ENCODE measurements around the gene HERC6. TPM values are rescaled to one million over a fixed set of nuclear protein-coding genes. Genes with fewer than 3 reads are reported as not detected.
"Not testable (repeated sequence)": the region's sequence is repeated elsewhere in the genome, so short reads cannot be mapped to it uniquely, and the experiment has no call there.

HERC6 gene
- polyA plus RNA-seq, 2 of the 4 experiments (the other 2 are of a cell fraction): 2.8 to 7.0 TPM

GRCh38 chr4:88360791-88361190 lies 17.9 kb upstream of the HERC6 start (continued):
- TF ChIP-seq RNF2 (IDR thresholded peaks at IDR 0.05; ENCODE audit: borderline replicate concordance, low read depth): no peak

GRCh38 chr4:88361217-88361773 lies 17.4 kb upstream of the HERC6 start:
- H3K27ac ChIP-seq; H3K4me1 ChIP-seq; H3K9me3 ChIP-seq; FAIRE-seq; DNase-seq (ENCODE audit: low read depth in 1 of 2, low spot score in 1 of 2); H3K4me2 ChIP-seq; H3K4me3 ChIP-seq; ATAC-seq; POLR2A ChIA-PET: not testable (repeated sequence)
- WGBS (ENCODE audit: missing lambda C conversion rate): 77% methylated on average over 18 of the region's 18 CpGs
- CTCF ChIA-PET: interaction anchor here (0.8 kb wide), 1 partner anchor 17 kb away, joined by 3 read pairs; the partner anchor contains the start of gene HERC6

- POLR2A ChIA-PET: no interaction called here
These were observed 12.2 kb upstream of the HERC6 start for GRCh38 chr4:88366460-88366859.

GRCh38 chr4:88367826-88368225 lies 10.8 kb upstream of the HERC6 start:
- ATAC-seq (no peak), FAIRE-seq (no peak), DNase-seq (ENCODE audit: low read depth in 1 of 2, low spot score in 1 of 2) (no peak)
- ChIA-PET CTCF (interaction anchor here (1.1 to 1.5 kb wide), 2 partner anchors 148 to 335 kb away, joined by 3 to 4 read pairs; no protein-coding TSS in a partner anchor), POLR2A (no interaction called here)
- Histone ChIP-seq H3K4me1 (no peaks in the 10 kb centered on the region), H3K27ac (no peak overlapping the region), H3K4me2 (no peak overlapping the region), H3K9me3 (no peaks in the 10 kb centered on the region), H3K4me3 (no peak overlapping the region)
- WGBS (ENCODE audit: missing lambda C conversion rate): 76% methylated on average over 5 of the region's 5 CpGs
- TF ChIP-seq ZNF302 (CRISPR knock-in tag; IDR thresholded peaks at IDR 0.05): no peak
- no peak for TF ChIP-seq JUNB (IDR thresholded peaks at IDR 0.05)
- no peak for TF ChIP-seq CHD4 (IDR thresholded peaks at IDR 0.05; ENCODE audit: borderline replicate concordance)
- TF ChIP-seq CHD2 (IDR thresholded peaks at IDR 0.05; ENCODE audit: low read length, partially characterized antibody): no peak
- no peak for TF ChIP-seq CBX8 (IDR thresholded peaks at IDR 0.05)
- no peak for TF ChIP-seq PBX3 (IDR thresholded peaks at IDR 0.05)
- TF ChIP-seq FOXS1 (CRISPR knock-in tag; IDR thresholded peaks at IDR 0.05): no peak
- TF ChIP-seq SMC3 (IDR thresholded peaks at IDR 0.05): no peak
- no peak for TF ChIP-seq NFE2L2 (conservative IDR thresholded peaks at IDR 0.05; ENCODE audit: low read length)
- no peak for TF ChIP-seq EHF (CRISPR knock-in tag; IDR thresholded peaks at IDR 0.05)
- TF ChIP-seq EP300 (IDR thresholded peaks at IDR 0.05): no peak
- TF ChIP-seq HEYL (CRISPR knock-in tag; IDR thresholded peaks at IDR 0.05): no peak
- TF ChIP-seq MYC (IDR thresholded peaks at IDR 0.05; ENCODE audit: borderline replicate concordance, low read length): no peak
- no peak for TF ChIP-seq CTCF (IDR thresholded peaks at IDR 0.05)
- TF ChIP-seq EHMT2 (IDR thresholded peaks at IDR 0.05; ENCODE audit: low read depth): no peak
- TF ChIP-seq HES2 (IDR thresholded peaks at IDR 0.05): no peak
- no peak for TF ChIP-seq RAD21 (conservative IDR thresholded peaks at IDR 0.05 in 1 of 2, IDR thresholded peaks at IDR 0.05 in 1 of 2)
- TF ChIP-seq NR3C1 (IDR thresholded peaks at IDR 0.05): no peak
- no peak for TF ChIP-seq RFX5 (IDR thresholded peaks at IDR 0.05)
- TF ChIP-seq RNF2 (IDR thresholded peaks at IDR 0.05; ENCODE audit: borderline replicate concordance, low read depth): no peak

More at GRCh38 chr4:88366460-88366859, 12.2 kb upstream of the HERC6 start:
- Histone ChIP-seq H3K4me3 (no peak overlapping the region), H3K9me3 (no peaks in the 10 kb centered on the region), H3K4me2 (no peak overlapping the region), H3K4me1 (no peaks in the 10 kb centered on the region), H3K27ac (no peak overlapping the region)
- TF ChIP-seq PBX3 (IDR thresholded peaks at IDR 0.05) (no peak), MAZ (IDR thresholded peaks at IDR 0.05; ENCODE audit: borderline replicate concordance, low read depth, low read length) (no peak)
- FAIRE-seq (no peak), ATAC-seq (no peak), DNase-seq (ENCODE audit: low read depth in 1 of 2, low spot score in 1 of 2) (no peak)
- WGBS (ENCODE audit: missing lambda C conversion rate): 61% methylated on average over 2 of the region's 2 CpGs
- CTCF ChIA-PET: interaction anchor here (1.0 kb wide), 1 partner anchor 90 kb away, joined by 3 read pairs; the partner anchor contains the start of gene HERC5

Data from A549 (cell line).